Measurements from ENCODE around the gene NCBP1.

Gene NCBP1

GRCh38 chr9:97722331-97722730 lies 88.7 kb downstream of the NCBP1 start:
- no peak for DNase-seq

Data from SHP77 treated with DMSO at 0.1 percent for 48 hours (cell line).